ENCODE measurements around the gene DRICH1.
"Not testable (repeated sequence)": the region's sequence is repeated elsewhere in the genome, so short reads cannot be mapped to it uniquely, and the experiment has no call there.

Gene DRICH1

DNA sequence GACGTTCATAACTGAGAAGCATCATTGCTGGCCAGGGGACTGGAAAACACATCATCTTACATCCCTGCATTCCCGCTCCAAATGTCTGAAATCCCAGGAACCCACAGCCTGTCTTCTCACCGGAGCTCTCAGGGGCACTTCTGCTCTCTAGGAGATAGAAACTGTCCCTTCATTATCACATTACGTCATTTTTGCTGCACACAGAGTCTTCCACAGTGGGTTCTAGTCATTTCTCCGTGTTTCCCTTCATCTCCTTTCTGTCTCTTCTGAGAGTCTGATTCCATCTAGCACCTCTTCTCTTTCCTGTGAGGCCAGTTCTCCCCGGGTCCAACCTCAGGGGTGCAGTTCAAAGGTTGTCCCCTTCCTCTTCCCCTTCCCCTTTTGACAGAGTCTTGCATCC, 36.2 kb downstream of the DRICH1 start:
- not testable (repeated sequence) for DNase-seq

DNA sequence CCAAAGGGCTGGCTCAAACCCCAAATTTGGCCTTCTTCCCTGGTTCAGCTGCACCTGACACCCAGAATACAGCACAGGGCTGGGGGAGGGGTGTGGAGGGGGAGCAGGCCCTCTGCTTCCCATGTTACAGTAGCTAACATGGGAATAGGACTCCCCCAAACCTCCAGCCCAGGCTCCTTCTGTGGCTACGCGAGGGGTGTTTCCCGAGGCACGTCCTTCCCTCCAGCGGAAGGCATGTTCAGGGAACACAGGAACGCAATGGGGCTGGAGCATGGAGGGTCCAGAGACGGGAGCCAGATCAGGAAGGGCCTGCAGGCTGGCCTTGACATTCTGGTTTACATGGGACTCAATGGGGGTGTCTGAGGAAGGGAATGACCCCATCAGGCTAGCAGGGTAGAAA, 40.3 kb downstream of the DRICH1 start:
- DNase-seq: no peak

DNA sequence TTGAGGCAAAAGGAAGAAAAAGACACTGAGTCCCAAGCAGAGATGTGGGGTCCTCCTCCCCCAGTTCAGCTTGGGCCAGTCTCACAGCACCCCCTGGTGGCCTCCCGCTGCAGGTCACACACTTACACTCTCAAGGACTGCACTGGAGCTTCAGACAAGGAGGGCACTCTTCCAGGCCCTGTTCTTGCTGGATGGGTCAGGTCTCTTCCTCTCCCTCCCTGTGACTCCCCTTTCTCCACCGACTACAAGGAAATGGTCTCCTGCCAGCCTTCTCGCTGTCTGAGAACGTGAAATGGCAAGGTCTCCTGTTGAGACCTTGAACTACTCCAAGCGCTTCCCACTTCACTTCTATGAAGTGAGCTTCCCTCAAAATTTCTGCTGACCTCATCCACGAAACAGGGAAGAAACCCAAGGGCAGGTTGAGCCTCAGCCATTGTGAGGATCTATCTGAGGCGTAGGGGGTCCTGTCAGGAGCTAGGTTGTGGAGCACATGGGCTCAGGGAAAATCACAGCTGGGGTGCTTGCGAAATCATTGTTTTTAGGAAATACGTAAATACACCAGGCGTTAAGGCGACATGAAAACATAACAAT, 40.8 kb downstream of the DRICH1 start:
- DNase-seq: no peak

- DNase-seq: no peak
These were observed 48.3 kb downstream of the DRICH1 start for GRCh38 chr22:23583836-23584235.

GRCh38 chr22:23583153-23583552, 49.0 kb downstream of the DRICH1 start:
- no peak for DNase-seq

DNA sequence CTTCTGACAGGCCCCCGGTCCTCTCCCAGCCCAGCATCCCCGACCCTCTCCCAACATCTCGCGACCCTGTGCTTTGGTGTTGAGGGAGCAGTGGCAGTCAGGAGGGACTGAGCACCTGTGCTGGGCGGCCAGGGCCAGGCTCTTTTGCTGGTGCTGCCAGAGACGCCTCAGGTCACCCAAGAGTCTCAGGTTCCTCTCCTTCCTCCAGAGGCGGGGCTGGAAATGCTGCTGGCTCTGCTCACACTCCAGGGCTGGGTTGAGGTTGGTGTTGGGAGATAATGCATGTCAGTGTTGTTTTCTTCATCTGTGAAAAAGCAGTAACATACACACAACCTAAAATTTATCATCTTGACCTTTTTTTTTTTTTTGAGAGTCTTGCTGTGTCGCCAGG, 50.9 kb downstream of the DRICH1 start:
- DNase-seq: no peak

GRCh38 chr22:23580576-23581259, 51.4 kb downstream of the DRICH1 start:
- DNase-seq: no peak

GRCh38 chr22:23579870-23580575, 52.1 kb downstream of the DRICH1 start, which contains the start of gene IGLL1:
Gene IGLL1, minus strand, starts transcription at chr22:23580290. Its CDS starts 100 bp downstream, at chr22:23580190.
- no peak for DNase-seq

- DNase-seq: no peak
These were observed 52.8 kb downstream of the DRICH1 start for GRCh38 chr22:23579280-23579679.

- no peak for DNase-seq
These were observed 53.8 kb downstream of the DRICH1 start for GRCh38 chr22:23578306-23578705.

DNA sequence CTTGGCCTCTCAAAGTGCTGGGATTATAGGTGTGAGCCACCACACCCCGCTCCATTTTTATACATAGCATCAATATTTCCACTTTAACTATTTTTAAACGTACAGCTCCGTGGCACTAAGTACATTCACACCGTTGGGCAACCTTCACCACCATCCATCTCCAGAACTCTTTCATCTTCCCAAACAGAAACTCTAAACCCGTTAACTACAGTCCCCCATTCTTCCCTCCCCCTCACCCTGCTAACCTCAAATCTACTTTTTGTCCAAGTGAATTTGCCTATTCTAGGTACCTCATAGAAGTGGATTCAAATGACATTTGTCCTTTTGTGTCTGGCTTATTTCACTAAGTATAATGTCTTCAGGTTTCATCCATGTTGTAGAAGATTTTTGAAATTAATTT, 55.4 kb downstream of the DRICH1 start:
- DNase-seq: no peak

- DNase-seq: no peak
These were observed 56.5 kb downstream of the DRICH1 start for GRCh38 chr22:23575601-23576000.

GRCh38 chr22:23574877-23575276, 57.2 kb downstream of the DRICH1 start:
- DNase-seq: no peak

- no peak for DNase-seq
These were observed 57.7 kb downstream of the DRICH1 start for GRCh38 chr22:23574371-23574811.

DNA sequence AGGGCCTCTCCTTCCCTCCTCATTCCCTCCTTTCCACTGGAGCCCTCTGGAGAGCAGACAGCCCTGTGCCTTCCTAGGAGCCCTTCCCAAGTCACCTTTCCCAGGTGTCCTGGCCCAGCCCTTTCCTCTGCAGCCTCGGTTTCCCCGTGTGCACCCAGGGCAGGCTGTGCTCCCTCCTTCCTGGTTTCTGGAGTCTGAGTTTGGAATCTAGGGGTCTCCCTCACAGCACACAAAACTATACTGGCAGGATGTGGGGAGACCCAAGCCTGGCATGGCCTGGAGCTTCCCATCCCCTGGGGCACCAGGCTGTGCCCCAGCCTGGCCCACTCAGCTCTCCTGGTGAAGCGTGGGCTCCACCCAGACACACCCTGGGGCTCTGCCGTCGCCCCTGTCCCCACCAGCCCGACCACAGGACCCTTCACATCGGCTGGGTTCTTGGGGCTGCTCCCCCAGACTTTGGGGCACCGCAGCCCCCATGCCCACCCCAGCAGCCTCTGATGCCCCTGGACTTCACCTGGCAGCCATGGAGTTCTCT, 58.4 kb downstream of the DRICH1 start:
- DNase-seq: not testable (repeated sequence)

- not testable (repeated sequence) for DNase-seq
These were observed 59.0 kb downstream of the DRICH1 start for GRCh38 chr22:23573106-23573505.

GRCh38 chr22:23571486-23571885, 60.6 kb downstream of the DRICH1 start:
- no peak for DNase-seq

GRCh38 chr22:23570681-23571080, 61.4 kb downstream of the DRICH1 start:
- DNase-seq: no peak

- no peak for DNase-seq
These were observed 62.4 kb downstream of the DRICH1 start for GRCh38 chr22:23569716-23570115.

DNA sequence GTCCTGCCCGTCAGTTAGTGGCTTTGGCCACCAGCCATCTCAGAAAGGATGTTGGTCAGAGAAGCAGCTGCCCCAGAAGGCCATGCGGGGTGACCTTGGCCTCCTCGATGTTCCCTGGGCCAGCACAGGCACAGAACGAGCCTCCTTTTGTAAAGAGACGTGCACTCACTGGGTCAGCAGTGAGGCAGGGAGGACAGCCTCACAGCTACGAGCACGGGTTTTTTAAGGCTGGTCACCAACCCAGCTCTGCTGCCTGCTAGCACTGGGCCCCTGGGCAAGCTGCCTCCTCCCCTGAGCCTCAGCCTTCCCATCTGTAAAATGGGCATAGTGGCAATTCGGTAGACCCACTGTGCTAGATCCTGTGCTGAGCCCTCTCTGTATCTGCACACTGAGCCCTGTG, 62.8 kb downstream of the DRICH1 start:
- no peak for DNase-seq

DNA sequence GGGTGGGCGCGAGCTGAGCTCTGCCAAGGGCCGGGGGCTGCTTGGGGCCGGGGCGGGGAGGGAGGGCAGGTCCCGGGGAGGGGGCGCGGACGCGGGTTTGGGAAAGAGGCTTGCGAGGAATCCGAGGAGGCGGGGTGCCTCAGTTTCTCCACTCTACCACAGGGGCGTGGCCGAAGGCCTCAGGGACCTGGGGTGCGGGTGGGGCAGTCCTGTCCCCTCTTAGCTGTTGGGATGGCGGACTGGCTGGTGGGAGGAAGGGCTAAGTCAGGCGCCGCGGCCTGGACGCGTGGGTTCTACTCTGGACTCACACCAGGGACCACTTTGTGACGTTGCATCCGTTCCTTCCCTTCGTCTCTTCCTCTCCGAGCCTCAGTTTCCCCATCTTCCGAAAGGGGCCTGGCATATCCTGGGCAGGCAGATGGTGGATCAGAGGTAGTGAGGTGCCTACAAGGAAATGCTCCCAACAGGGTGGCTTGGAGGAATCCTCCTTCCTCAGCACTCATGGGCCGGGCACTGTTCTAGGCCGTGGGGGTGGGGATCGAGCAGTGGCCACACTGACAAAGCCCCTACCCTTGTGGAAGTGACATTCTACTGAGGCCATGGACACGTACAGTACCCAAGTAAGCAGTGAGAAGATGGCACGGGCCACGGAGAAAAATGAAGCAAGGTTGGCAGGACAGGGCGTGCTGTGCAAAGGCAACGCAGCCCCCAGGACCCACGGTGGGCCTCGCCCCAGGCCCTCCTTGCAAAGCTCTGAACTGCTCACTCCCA, 65.2 kb downstream of the DRICH1 start:
- DNase-seq: no peak

DNA sequence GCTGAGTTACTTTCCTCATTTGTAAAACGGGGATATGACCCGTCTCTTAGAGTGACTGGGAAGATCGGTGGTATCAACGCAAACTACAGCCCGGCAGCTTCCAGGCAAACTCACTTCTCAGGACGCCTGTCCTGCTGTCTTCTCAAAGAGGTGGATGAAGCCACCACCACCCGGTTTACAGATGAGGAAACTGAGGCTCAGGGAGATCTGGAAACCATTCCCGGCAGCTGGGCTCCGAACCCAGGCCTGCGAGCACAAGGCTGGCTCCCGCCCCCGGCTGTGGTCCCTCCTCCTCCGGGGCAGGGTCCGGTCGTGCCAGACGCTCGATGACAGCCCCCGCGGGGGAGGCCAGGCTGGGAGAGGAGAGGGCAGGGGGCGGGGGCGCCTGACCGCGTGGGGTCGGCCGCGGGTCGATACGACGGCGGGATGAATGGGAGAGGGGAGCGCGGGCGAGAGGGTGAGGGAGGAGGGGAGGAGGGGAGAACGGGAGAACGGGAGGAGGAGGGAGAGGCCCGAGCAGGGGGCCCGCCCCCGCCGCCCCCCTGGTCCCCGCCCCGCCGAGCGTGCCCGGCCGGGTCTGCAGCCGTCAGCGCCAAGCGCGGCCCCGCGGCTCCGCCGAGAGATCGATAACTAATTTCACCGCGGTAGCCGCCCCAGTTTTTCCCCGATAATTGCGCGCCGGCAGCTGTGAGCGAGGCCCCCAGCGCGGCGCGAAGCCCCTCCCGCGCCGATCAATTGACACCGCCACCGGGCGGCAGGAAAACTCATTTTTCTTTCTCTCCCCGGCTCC, 66.0 kb downstream of the DRICH1 start:
- no peak for DNase-seq

All from NCI-H510A (cell line).